ENCODE results near the gene SLC47A1. TPM values are rescaled to one million over a fixed set of nuclear protein-coding genes. Genes with fewer than 3 reads are reported as not detected.

The SLC47A1 gene
- total and polyA plus RNA-seq, 10 of the 15 experiments (the other 5 are each of a cell fraction or from before 2014, with no cell fraction given) = 0.41 TPM; not detected in 9

GRCh38 chr17:19619705-19620325, 86.2 kb downstream of the SLC47A1 start (continued):
- no peak for TF ChIP-seq POLR2A (IDR thresholded peaks at IDR 0.05; ENCODE audit: low read depth, low read length)

- H3K36me3 ChIP-seq (ENCODE audit: control insufficient read depth in 2 of 2, insufficient read depth in 2 of 2, low read length in 1 of 2) = no peaks in the 10 kb centered on the region
- H3K4me1 ChIP-seq (ENCODE audit: control insufficient read depth, insufficient read depth, low read length) = no peaks in the 10 kb centered on the region
- ChIA-PET CTCF (interaction anchor here (1.4 kb wide), 1 partner anchor 11 kb away, joined by 3 read pairs; no protein-coding TSS in a partner anchor), RAD21 (ENCODE audit: unreplicated experiment) (no interaction called here), SMC1A (ENCODE audit: uncharacterized antibody, unreplicated experiment) (interaction anchor here (1.5 kb wide), 1 partner anchor 10 kb away, joined by 3 read pairs; no protein-coding TSS in a partner anchor), POLR2A (no interaction called here)
- no peak overlapping the region for H3K4me2 ChIP-seq (ENCODE audit: control insufficient read depth, insufficient read depth)
- H3K4me3 ChIP-seq = no peak overlapping the region
- no peak for ATAC-seq
- H3K9ac ChIP-seq (ENCODE audit: control insufficient read depth, insufficient read depth, low read length) = no peak overlapping the region
- H3K9me3 ChIP-seq (replicated peaks; ENCODE audit: control insufficient read depth, insufficient read depth, low read length) = no peaks in the 10 kb centered on the region; the same call in 2 of the 3 replicates
- TF ChIP-seq KDM1A (IDR thresholded peaks at IDR 0.05; ENCODE audit: borderline replicate concordance) (no peak), E2F4 (IDR thresholded peaks at IDR 0.05; ENCODE audit: low read depth, low read length) (no peak), MYC (IDR thresholded peaks at IDR 0.05; ENCODE audit: insufficient read depth, insufficient read length, insufficient replicate concordance, low read length, severe bottlenecking) (no peak), SMAD1 (IDR thresholded peaks at IDR 0.05; ENCODE audit: low read depth, partially characterized antibody) (no peak), MLLT1 (IDR thresholded peaks at IDR 0.05) (no peak), FOXK2 (IDR thresholded peaks at IDR 0.05) (no peak), E2F8 (IDR thresholded peaks at IDR 0.05; ENCODE audit: low read depth, partially characterized antibody) (no peak), NFYB (IDR thresholded peaks at IDR 0.05; ENCODE audit: insufficient read depth, low read depth, low read length) (no peak), CHD4 (IDR thresholded peaks at IDR 0.05) (no peak)
- WGBS (ENCODE audit: insufficient coverage, insufficient replicate concordance, low lambda C conversion rate, missing lambda C conversion rate) = 9% methylated on average over 1 of the region's 1 CpG
- in situ Hi-C loops (cut with MboI) (no loop called here), intact Hi-C loops (cut with micrococcal nuclease; ENCODE audit: unreplicated experiment) (no loop called here)
- no peak overlapping the region for H2AFZ ChIP-seq (ENCODE audit: control insufficient read depth, low read depth, low read length)
- no peak overlapping the region for H3K27ac ChIP-seq (ENCODE audit: control insufficient read depth, insufficient read depth)
- H4K20me1 ChIP-seq (ENCODE audit: control insufficient read depth, insufficient read depth) = no peaks in the 10 kb centered on the region
- H3K27me3 ChIP-seq (replicated peaks in 1 of 2; ENCODE audit: control insufficient read depth in 2 of 2, insufficient read depth in 2 of 2, low read length in 1 of 2) = 0 out of 4 replicates have a peak, but pooled peaks cover 0 to 4% of the 10 kb centered on the region in 2 experiments
- FAIRE-seq = no peak
- no TSS peak for BruUV-seq (replicated peaks)
- no peaks in the 10 kb centered on the region for H3K79me2 ChIP-seq (ENCODE audit: control insufficient read depth, insufficient read depth, low read length)
- no peak for DNase-seq (ENCODE audit: low read depth, low spot score)
These were observed 88.0 kb downstream of the SLC47A1 start for GRCh38 chr17:19621697-19622096.

Measured in GM12878 (cell line).